Kidney (tissue), 14 donors: ENCODE measurements around the gene ADCK1. TPM values are rescaled to one million over a fixed set of nuclear protein-coding genes. Genes with fewer than 3 reads are reported as not detected.

Experiments
- DNase-seq, 5 donors: peaks; one replicate each; pipeline ENCODE4 v3.0.0-alpha.2; 2013 to 2020
- FAIRE-seq: peaks from 2 replicates; lab custom pipeline; 2012; peaks lifted over from hg19 to GRCh38; lab: Jason Lieb, UNC
- H3K27ac ChIP-seq, 2 donors: one replicate each; pipeline ENCODE4 v1.7.0; 2013; ENCODE audit warnings: low read depth in 2 of 2, low read length in 2 of 2, inconsistent platforms in 1 of 2
- H3K27me3 ChIP-seq: one replicate; pipeline ENCODE4 v1.7.1; 2013; ENCODE audit warnings: low read length, inconsistent platforms; ENCODE audit not compliant: control insufficient read depth, insufficient read depth
- H3K36me3 ChIP-seq, 3 donors: one replicate each; pipeline versions ENCODE4 v1.7.0 to v1.7.1; 2013; ENCODE audit warnings: low read length in 3 of 3, control low read depth in 1 of 3, inconsistent platforms in 1 of 3; ENCODE audit not compliant: insufficient read depth in 3 of 3, control insufficient read depth in 2 of 3
- H3K4me1 ChIP-seq, 3 donors: one replicate each; pipeline versions ENCODE4 v1.7.0 to v1.7.1; 2013; ENCODE audit warnings: low read length in 3 of 3, inconsistent platforms in 1 of 3, low read depth in 1 of 3; ENCODE audit not compliant: control insufficient read depth in 2 of 3, insufficient read depth in 2 of 3
- H3K4me3 ChIP-seq, 3 donors: one replicate each; pipeline versions ENCODE4 v1.7.0 to v1.8.1; 2013; ENCODE audit warnings: low read length in 3 of 3, control low read depth in 1 of 3, inconsistent platforms in 1 of 3
- H3K9ac ChIP-seq, 3 donors: one replicate each; pipeline versions ENCODE4 v1.7.0 to v1.7.1; 2013; ENCODE audit warnings: low read length in 3 of 3, control low read depth in 1 of 3, inconsistent platforms in 1 of 3
- H3K9me3 ChIP-seq, 3 donors: one replicate each; pipeline versions ENCODE4 v1.7.0 to v1.7.1; 2013; ENCODE audit warnings: low read length in 3 of 3, control low read depth in 1 of 3, inconsistent platforms in 1 of 3; ENCODE audit not compliant: control insufficient read depth in 2 of 3, insufficient read depth in 1 of 3
- CTCF ChIP-seq: IDR thresholded peaks from 3 replicates; pipeline ENCODE4 v1.5.1; 2012; ENCODE audit warnings: mild to moderate bottlenecking, moderate library complexity, borderline replicate concordance; ENCODE audit not compliant: insufficient read depth; ENCODE audit errors: extremely low read depth
- intact Hi-C: fragments of 100-400 bp; cut with DNase I; formaldehyde crosslinking; loops from one replicate; pipeline ENCODE4 v1.11.1; 2022
- polyA plus RNA-seq: library from polyadenylated mRNA; stranded (reverse); fragments of 350-450 nt; fragmentation: Illumina TruSeq; extraction: RNeasy Lipid Tissue Mini Kit (QIAGEN cat#74804); gene quantifications from one replicate; pipeline ENCODE4 v1.2.3, GENCODE V29; 2014; ENCODE audit warnings: low read depth, low replicate concordance; ENCODE audit not compliant: insufficient read depth
- total RNA-seq: library from RNA; stranded (reverse); fragmentation: NEBNext Ultra II Directional; extraction: Animal tissue kit (Norgen Biotek cat#: 25700); gene quantifications from one replicate; pipeline ENCODE4 v1.2.1, GENCODE V29; 2021
- donor health status: control.
- donor health status: control.
- donor health status: control.
- donor health status: control.
- donor health status: control.
- donor health status: DM: yes; HTN: yes; CAD: no.
- donor health status: Normal renal cell carcinoma (clear cell type).

The ADCK1 gene
- total and polyA plus RNA-seq, 2 donors from 2014 or later, result 8.0 to 10.3 TPM

DNA sequence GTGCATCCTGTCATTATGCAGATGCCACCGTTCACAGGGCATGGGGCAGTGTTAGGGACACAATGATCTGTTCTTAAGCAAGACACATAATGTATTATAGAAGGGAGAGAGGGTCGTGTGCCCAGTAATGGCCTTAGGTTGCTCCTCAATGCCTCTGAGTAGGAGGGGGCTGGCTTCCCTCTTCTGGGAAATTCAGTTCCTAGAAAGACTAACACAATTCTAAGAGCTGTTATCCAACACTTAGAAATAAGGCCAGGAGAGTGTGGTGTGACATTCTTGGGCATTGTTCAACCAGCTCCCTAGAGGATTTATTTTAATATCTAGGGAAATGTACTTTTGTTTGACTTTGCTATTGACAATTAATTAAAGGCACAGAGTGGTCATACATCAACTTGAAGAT is 118.5 kb downstream of the ADCK1 start:
- DNase-seq, result peak in 1 of 5 donors; percentile 16
- H3K36me3 ChIP-seq, result no peaks in the 10 kb centered on the region
- H3K4me3 ChIP-seq, result no peak overlapping the region
- no peak overlapping the region for H3K9ac ChIP-seq
- H3K27ac ChIP-seq, result no peak overlapping the region
- TF ChIP-seq CTCF, result no peak
- no peaks in the 10 kb centered on the region for H3K27me3 ChIP-seq
- intact Hi-C loops, result no loop called here
- no peak for FAIRE-seq
- H3K4me1 ChIP-seq, result no peaks in the 10 kb centered on the region
- H3K9me3 ChIP-seq, result no peaks in the 10 kb centered on the region

DNA sequence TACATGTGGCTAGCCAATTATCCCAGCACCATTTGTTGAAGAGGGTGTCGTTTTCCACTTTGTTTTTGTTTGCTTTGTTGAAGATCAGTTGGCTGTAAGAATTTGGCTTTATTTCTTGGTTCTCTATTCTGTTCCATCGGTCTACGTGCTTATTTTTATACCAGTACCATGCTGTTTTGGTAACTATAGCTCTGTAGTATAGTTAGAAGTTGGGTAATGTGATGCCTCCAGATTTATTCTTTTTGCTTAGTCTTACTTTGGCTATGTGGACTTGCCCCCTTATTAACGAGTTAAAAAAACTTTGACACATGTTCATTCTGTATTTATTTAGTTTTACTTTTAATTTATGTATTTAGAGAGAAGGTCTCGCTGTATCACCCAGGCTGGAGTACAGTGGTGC is 120.4 kb downstream of the ADCK1 start:
- DNase-seq, result no peak
- Histone ChIP-seq H3K4me3 (no peak overlapping the region), H3K9me3 (no peaks in the 10 kb centered on the region), H3K27ac (no peak overlapping the region), H3K9ac (no peak overlapping the region), H3K36me3 (no peaks in the 10 kb centered on the region), H3K27me3 (no peaks in the 10 kb centered on the region), H3K4me1 (no peaks in the 10 kb centered on the region)
- intact Hi-C loops, result no loop called here
- FAIRE-seq, result no peak
- TF ChIP-seq CTCF, result no peak

GRCh38 chr14:77921818-77922217 is 121.9 kb downstream of the ADCK1 start:
- H3K4me3 ChIP-seq, result no peak overlapping the region
- no peak overlapping the region for H3K27ac ChIP-seq
- no peak overlapping the region for H3K9ac ChIP-seq
- H3K27me3 ChIP-seq, result no peaks in the 10 kb centered on the region
- no peak for TF ChIP-seq CTCF
- FAIRE-seq (no peak), DNase-seq (no peak)
- intact Hi-C loops, result no loop called here
- H3K9me3 ChIP-seq, result no peaks in the 10 kb centered on the region
- H3K4me1 ChIP-seq, result no peaks in the 10 kb centered on the region
- H3K36me3 ChIP-seq, result no peaks in the 10 kb centered on the region
